SK-N-SH treated with all-trans-retinoic acid at 6 μM for 48 hours (cell line): Measurements from ENCODE around the gene SAMD4B.

Experiments
- ATAC-seq: fragments of 200-7000 bp; cut with Tn5 transposase; 3 replicates; pipeline ENCODE4 v1.9.1; 2020; ENCODE audit warnings: mild to moderate bottlenecking, moderate library complexity
- ARNTL ChIP-seq: fragments of 450-650 bp; formaldehyde crosslinking; IDR thresholded peaks from 2 replicates; pipeline ENCODE4 v1.5.0; 2020; ENCODE audit warnings: low read depth, mild to moderate bottlenecking, moderate library complexity, borderline replicate concordance
- CSDC2 ChIP-seq: fragments of 250-450 bp; sonication (Bioruptor Pico); IDR thresholded peaks from 2 replicates; pipeline ENCODE4 v1.5.0; 2020; ENCODE audit warnings: mild to moderate bottlenecking, moderate library complexity
- OSR1 ChIP-seq: fragments of 250-450 bp; sonication (Bioruptor Pico); IDR thresholded peaks from 2 replicates; pipeline ENCODE4 v1.8.0; 2022; ENCODE audit warnings: moderate library complexity, mild to moderate bottlenecking, inconsistent platforms
- RARB ChIP-seq: fragments of 250-450 bp; sonication (Bioruptor Pico); IDR thresholded peaks from 2 replicates; pipeline ENCODE4 v1.8.0; 2021; ENCODE audit warnings: mild to moderate bottlenecking, moderate library complexity
- SNAI2 ChIP-seq: fragments of 250-450 bp; sonication (Bioruptor Pico); IDR thresholded peaks from 2 replicates; pipeline ENCODE4 v1.5.0; 2020; ENCODE audit warnings: mild to moderate bottlenecking, moderate library complexity
- TCF4 ChIP-seq: fragments of 250-450 bp; sonication (Bioruptor Pico); IDR thresholded peaks from 2 replicates; pipeline ENCODE4 v1.8.0; 2021; ENCODE audit warnings: mild to moderate bottlenecking, moderate library complexity, borderline replicate concordance
- TOX ChIP-seq: fragments of 250-450 bp; sonication (Bioruptor Pico); IDR thresholded peaks from 2 replicates; pipeline ENCODE4 v1.8.0; 2021; ENCODE audit warnings: mild to moderate bottlenecking, moderate library complexity, borderline replicate concordance
- ZC3H10 ChIP-seq: fragments of 250-450 bp; sonication (Bioruptor Pico); IDR thresholded peaks from 2 replicates; pipeline ENCODE4 v1.5.1; 2021; ENCODE audit warnings: mild to moderate bottlenecking, moderate library complexity
- ZFP3 ChIP-seq: fragments of 250-450 bp; sonication (Bioruptor Pico); IDR thresholded peaks from 2 replicates; pipeline ENCODE4 v1.5.0; 2020; ENCODE audit warnings: mild to moderate bottlenecking, moderate library complexity
- ZFP30 ChIP-seq: fragments of 450-650 bp; formaldehyde crosslinking; IDR thresholded peaks from 2 replicates; pipeline ENCODE4 v1.5.0; 2022; ENCODE audit warnings: mild to moderate bottlenecking, moderate library complexity
- ZNF565 ChIP-seq: fragments of 450-650 bp; formaldehyde crosslinking; conservative IDR thresholded peaks from 2 replicates; pipeline ENCODE4 v1.5.0; 2020; ENCODE audit warnings: low read depth, mild to moderate bottlenecking, moderate library complexity
- ZNF70 ChIP-seq: fragments of 450-650 bp; formaldehyde crosslinking; IDR thresholded peaks from 2 replicates; pipeline ENCODE4 v1.5.0; 2020; ENCODE audit warnings: mild to moderate bottlenecking, moderate library complexity
- ZNF8 ChIP-seq: fragments of 450-650 bp; formaldehyde crosslinking; IDR thresholded peaks from 2 replicates; pipeline ENCODE4 v1.5.0; 2020; ENCODE audit warnings: mild to moderate bottlenecking, moderate library complexity
- TF ChIP-seq, protein P1 (sequence below): fragments of 250-450 bp; sonication (Bioruptor Pico); IDR thresholded peaks from 2 replicates; pipeline ENCODE4 v1.5.1; 2021; ENCODE audit warnings: mild to moderate bottlenecking, moderate library complexity
- TF ChIP-seq, protein P2 (sequence below): fragments of 250-450 bp; sonication (Bioruptor Pico); IDR thresholded peaks from 2 replicates; pipeline ENCODE4 v1.8.0; 2021; ENCODE audit warnings: low read depth, mild to moderate bottlenecking, moderate library complexity, borderline replicate concordance
- TF ChIP-seq, protein P3 (sequence below): fragments of 250-450 bp; sonication (Bioruptor Pico); IDR thresholded peaks from 2 replicates; pipeline ENCODE4 v1.5.1; 2020; ENCODE audit warnings: low read depth, mild to moderate bottlenecking, moderate library complexity
- TF ChIP-seq, protein P4 (sequence below): fragments of 250-450 bp; sonication (Bioruptor Pico); IDR thresholded peaks from 2 replicates; pipeline ENCODE4 v1.5.0; 2020; ENCODE audit warnings: mild to moderate bottlenecking, moderate library complexity

The SAMD4B gene

DNA sequence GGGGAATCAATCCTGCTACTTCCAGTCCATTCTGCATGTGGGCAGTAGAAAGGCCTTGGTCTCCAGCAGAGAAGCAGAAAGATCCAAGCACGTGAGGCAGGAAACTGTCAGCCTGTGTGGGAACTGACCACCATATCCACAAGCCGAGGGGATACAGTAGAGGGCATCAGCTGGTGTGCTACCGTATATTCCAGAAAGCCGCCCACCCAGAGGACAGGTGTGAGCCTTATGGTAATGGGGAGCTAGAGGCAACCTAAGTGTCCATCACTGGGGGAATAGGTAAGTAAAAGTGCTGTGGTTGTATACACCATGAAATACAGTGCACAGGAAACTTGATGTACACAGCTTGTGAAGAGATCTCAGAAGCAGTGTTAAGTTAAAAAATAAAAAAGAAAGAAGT, 48.8 kb upstream of the SAMD4B start (continued):
- no peak for TF ChIP-seq ZFP30 (CRISPR knock-in tag)

DNA sequence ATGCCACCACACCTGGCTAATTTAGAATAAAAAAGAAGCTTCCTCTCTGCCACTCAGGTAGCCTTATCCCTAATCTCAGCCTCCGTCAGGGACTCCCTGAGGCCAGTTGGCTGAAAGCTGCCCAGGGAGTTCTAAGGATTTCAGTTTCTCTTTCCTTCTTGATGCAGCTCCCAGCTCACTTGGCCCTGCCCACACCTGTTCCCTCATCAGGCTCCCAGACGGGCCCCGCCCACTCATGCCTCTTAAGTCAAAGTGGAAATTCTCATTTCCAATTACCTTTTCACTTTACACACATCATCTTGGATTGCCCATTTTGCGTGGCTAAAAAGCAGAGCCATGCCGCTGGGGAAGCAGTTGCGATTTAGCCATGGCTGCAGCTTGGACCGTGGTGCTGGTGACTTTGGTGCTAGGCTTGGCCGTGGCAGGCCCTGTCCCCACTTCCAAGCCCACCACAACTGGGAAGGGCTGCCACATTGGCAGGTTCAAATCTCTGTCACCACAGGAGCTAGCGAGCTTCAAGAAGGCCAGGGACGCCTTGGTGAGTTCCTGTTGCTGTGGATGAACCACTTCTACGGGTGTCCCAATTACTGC, 46.1 kb upstream of the SAMD4B start, which contains the start of gene IFNL1:
IFNL1 (plus strand) TSS at position 353 of the 591 bp plus-strand sequence; CDS start at position 368, 15 bp downstream.
- TF ChIP-seq OSR1 (CRISPR knock-in tag) (no peak), ZFP3 (CRISPR knock-in tag) (no peak), ZFP30 (CRISPR knock-in tag) (no peak), SNAI2 (CRISPR knock-in tag) (no peak), TCF4 (CRISPR knock-in tag) (no peak), ZNF565 (no peak), ZNF70 (CRISPR knock-in tag) (no peak), CSDC2 (CRISPR knock-in tag) (no peak), ARNTL (no peak), ZNF8 (CRISPR knock-in tag) (no peak), TOX (CRISPR knock-in tag) (no peak), ZC3H10 (CRISPR knock-in tag) (no peak), RARB (no peak)
- TF ChIP-seq, protein P1, sequence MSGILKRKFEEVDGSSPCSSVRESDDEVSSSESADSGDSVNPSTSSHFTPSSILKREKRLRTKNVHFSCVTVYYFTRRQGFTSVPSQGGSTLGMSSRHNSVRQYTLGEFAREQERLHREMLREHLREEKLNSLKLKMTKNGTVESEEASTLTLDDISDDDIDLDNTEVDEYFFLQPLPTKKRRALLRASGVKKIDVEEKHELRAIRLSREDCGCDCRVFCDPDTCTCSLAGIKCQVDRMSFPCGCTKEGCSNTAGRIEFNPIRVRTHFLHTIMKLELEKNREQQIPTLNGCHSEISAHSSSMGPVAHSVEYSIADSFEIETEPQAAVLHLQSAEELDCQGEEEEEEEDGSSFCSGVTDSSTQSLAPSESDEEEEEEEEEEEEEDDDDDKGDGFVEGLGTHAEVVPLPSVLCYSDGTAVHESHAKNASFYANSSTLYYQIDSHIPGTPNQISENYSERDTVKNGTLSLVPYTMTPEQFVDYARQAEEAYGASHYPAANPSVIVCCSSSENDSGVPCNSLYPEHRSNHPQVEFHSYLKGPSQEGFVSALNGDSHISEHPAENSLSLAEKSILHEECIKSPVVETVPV, result no peak
- TF ChIP-seq, protein P2, sequence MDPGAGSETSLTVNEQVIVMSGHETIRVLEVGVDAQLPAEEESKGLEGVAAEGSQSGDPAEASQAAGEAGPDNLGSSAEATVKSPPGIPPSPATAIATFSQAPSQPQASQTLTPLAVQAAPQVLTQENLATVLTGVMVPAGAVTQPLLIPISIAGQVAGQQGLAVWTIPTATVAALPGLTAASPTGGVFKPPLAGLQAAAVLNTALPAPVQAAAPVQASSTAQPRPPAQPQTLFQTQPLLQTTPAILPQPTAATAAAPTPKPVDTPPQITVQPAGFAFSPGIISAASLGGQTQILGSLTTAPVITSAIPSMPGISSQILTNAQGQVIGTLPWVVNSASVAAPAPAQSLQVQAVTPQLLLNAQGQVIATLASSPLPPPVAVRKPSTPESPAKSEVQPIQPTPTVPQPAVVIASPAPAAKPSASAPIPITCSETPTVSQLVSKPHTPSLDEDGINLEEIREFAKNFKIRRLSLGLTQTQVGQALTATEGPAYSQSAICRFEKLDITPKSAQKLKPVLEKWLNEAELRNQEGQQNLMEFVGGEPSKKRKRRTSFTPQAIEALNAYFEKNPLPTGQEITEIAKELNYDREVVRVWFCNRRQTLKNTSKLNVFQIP (CRISPR knock-in tag), result no peak
- TF ChIP-seq, protein P3, sequence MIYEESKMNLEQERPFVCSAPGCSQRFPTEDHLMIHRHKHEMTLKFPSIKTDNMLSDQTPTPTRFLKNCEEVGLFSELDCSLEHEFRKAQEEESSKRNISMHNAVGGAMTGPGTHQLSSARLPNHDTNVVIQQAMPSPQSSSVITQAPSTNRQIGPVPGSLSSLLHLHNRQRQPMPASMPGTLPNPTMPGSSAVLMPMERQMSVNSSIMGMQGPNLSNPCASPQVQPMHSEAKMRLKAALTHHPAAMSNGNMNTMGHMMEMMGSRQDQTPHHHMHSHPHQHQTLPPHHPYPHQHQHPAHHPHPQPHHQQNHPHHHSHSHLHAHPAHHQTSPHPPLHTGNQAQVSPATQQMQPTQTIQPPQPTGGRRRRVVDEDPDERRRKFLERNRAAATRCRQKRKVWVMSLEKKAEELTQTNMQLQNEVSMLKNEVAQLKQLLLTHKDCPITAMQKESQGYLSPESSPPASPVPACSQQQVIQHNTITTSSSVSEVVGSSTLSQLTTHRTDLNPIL (CRISPR knock-in tag), result no peak
- TF ChIP-seq, protein P4, sequence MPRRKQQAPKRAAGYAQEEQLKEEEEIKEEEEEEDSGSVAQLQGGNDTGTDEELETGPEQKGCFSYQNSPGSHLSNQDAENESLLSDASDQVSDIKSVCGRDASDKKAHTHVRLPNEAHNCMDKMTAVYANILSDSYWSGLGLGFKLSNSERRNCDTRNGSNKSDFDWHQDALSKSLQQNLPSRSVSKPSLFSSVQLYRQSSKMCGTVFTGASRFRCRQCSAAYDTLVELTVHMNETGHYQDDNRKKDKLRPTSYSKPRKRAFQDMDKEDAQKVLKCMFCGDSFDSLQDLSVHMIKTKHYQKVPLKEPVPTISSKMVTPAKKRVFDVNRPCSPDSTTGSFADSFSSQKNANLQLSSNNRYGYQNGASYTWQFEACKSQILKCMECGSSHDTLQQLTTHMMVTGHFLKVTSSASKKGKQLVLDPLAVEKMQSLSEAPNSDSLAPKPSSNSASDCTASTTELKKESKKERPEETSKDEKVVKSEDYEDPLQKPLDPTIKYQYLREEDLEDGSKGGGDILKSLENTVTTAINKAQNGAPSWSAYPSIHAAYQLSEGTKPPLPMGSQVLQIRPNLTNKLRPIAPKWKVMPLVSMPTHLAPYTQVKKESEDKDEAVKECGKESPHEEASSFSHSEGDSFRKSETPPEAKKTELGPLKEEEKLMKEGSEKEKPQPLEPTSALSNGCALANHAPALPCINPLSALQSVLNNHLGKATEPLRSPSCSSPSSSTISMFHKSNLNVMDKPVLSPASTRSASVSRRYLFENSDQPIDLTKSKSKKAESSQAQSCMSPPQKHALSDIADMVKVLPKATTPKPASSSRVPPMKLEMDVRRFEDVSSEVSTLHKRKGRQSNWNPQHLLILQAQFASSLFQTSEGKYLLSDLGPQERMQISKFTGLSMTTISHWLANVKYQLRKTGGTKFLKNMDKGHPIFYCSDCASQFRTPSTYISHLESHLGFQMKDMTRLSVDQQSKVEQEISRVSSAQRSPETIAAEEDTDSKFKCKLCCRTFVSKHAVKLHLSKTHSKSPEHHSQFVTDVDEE, result no peak
- no peak for ATAC-seq

DNA sequence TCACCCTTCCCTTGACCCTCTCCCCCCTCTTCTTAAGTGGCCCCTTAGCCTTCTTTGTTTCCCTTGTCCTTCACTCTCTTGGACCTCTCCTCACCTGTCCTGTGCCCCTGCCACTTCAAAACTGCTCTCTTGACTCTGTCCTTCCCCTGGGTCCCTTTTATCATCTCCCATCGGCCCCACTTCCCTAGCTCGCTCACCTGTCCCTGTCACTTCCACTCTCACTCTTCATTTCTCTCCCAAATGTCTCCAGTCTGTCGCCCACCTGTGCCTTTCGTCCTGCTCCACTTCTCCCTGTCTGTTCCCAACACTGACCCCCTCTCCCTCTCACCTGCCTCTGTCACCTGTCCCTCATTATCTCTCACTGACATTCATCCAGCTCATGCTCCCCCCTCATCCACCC, 45.3 kb upstream of the SAMD4B start:
- TF ChIP-seq ZNF8 (CRISPR knock-in tag) (no peak), CSDC2 (CRISPR knock-in tag) (no peak), ARNTL (no peak), ZC3H10 (CRISPR knock-in tag) (no peak), OSR1 (CRISPR knock-in tag) (no peak), ZNF70 (CRISPR knock-in tag) (no peak)
- TF ChIP-seq, protein P3 (CRISPR knock-in tag), result no peak
- TF ChIP-seq, protein P4, result no peak
- TF ChIP-seq, protein P2 (CRISPR knock-in tag), result no peak
- ATAC-seq, result no peak
